DMS 273 treated with DMSO at 0.1 percent for 48 hours (cell line): ENCODE measurements around the gene BCL2L12.

Experiments
- DNase-seq: peaks from one replicate; lab custom pipeline; 2025; lab: John Stamatoyannopoulos, UW

BCL2L12 gene

DNA sequence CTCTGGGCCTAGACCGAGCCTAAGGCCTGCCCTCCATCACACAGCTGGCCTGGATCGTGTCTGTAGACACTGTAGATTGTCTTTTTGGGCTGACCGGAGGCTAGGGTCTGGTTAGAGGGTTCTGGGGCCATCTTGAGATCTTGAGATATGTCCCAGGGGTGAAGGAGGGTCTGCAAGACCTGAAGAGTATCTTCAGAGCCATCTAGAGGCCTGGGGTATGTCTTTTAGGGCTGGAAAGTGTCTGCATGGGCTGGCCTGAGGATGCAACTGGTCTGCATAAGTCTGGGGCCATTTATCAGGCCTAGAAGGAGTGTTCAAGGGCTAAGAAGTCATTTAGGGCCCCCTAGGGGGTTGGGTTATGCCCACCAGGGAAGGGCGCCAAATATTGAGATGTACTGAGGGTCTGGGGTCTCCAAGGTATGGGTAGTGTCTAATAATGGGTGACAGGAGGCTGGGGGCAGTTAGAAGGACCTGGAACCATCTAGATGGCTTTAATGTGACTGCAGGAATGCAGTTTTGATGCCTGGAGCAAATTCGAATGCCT, 23.2 kb upstream of the BCL2L12 start:
- DNase-seq = no peak

DNA sequence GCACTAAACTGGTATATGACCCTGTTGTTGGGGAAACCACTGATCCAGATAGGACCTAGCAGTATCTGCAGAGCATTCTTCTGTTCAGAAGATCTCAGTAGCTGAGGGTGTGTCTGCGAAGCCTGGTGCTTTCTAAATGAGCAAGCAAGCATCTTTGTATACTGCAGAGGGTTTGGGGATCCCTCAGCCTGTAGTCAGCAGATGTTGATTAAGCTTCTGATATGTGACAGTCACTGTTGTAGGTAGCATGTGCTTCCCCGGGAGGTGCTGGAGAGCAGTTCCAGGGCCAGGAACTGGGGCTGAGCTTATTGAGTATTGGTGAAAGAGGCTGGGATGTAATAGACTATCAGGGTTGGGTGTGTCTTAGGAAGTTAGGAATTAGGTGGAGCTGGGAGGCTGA, 22.3 kb upstream of the BCL2L12 start:
- DNase-seq = no peak

DNA sequence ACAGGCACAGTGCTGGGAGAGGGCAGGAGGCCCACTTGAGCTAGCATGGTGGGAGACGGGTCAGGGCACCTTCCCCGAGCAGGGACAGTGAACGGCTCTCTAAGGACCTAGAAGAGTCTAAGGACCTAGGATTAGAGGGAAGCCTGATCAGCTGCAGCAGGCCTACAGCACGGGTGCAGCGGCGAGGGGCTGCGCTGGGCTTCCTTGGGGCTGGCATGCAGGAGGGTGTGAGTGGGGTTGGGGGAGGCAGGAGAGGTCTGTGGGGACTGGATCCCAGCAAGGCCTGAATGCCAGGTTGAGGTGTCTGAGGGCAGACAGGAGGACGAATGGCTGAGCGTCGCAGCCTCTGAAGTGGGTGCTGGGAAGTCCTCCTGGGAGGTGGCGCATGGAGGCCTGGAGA, 20.1 kb upstream of the BCL2L12 start:
- DNase-seq = no peak

DNA sequence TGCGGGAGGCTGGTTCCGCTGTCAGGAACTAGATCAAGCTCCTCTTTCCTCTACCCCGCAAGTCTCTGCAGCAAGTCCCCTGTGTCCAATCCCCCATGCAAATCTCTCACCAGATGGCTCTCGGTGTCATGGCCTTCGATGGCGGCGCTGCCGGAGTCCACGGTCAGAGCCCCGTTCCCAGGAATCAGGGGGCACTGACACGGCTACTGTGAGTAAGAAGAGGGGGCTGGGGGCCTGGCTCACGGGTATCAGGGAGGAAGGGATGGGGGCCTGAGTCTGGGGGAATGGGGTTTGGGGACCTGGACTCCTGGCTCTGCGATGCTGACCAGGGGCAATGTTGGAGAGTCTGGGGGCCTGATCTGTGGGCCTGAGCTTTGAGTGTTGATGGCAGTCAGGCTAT, 19.7 kb upstream of the BCL2L12 start:
- DNase-seq = no peak

DNA sequence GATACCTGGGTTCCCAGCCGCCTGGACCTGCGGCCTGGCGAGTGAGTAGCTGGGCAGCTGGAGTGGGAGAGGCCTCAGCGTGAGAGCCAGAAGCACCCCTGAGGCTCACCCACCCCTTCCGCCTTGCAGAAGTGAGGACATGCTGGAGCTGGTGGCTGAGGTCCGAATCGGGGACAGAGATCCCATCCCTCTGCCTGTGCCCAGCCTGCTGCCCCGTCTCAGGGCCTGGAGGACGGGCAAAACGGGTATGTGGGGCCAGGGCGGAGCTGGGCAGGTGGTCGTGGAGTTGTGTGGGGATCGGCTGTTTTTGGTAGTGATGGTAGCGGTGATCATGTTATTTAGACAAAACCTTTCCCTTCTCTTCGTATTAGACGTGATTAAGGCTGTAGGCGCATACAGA, 19.1 kb upstream of the BCL2L12 start:
- no peak for DNase-seq

DNA sequence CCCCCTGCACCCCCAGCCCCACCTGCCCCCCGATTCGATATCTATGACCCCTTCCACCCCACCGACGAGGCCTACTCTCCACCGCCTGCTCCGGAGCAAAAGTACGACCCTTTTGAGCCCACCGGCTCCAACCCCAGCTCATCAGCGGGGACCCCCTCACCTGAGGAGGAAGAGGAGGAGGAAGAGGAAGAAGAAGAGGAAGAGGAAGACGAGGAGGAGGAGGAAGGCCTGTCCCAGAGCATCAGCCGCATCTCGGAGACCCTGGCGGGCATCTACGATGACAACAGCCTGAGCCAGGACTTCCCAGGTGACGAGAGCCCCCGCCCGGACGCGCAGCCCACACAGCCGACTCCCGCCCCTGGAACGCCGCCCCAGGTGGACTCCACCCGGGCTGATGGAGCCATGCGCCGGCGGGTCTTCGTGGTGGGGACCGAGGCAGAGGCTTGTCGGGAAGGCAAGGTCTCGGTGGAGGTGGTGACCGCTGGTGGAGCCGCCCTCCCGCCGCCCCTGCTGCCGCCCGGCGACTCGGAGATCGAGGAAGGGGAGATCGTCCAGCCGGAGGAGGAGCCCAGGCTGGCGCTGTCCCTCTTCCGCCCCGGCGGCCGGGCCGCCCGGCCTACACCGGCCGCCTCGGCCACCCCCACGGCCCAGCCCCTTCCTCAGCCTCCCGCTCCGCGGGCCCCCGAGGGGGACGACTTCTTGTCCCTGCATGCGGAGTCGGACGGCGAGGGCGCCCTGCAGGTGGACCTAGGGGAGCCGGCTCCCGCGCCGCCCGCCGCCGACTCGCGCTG, 14.5 kb upstream of the BCL2L12 start:
- DNase-seq = no peak

DNA sequence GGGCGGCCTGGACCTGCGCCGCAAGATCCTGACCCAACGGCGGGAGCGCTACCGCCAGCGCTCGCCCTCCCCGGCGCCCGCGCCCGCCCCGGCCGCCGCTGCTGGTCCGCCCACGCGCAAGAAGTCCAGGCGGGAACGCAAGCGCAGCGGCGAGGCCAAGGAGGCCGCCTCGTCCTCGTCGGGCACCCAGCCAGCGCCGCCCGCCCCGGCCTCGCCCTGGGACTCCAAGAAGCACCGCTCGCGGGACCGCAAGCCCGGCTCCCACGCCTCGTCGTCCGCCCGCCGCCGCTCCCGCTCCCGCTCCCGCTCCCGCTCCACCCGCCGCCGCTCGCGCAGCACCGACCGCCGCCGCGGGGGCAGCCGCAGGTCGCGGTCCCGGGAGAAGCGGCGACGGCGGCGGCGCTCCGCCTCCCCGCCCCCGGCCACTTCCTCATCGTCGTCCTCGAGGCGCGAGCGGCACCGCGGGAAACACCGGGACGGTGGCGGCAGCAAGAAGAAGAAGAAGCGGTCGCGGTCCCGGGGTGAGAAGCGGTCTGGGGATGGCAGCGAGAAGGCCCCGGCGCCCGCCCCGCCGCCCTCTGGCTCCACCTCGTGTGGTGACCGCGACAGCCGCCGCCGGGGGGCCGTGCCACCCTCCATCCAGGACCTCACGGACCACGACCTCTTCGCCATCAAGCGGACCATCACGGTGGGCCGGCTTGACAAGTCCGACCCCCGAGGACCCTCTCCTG, 13.7 kb upstream of the BCL2L12 start:
- DNase-seq = no peak

DNA sequence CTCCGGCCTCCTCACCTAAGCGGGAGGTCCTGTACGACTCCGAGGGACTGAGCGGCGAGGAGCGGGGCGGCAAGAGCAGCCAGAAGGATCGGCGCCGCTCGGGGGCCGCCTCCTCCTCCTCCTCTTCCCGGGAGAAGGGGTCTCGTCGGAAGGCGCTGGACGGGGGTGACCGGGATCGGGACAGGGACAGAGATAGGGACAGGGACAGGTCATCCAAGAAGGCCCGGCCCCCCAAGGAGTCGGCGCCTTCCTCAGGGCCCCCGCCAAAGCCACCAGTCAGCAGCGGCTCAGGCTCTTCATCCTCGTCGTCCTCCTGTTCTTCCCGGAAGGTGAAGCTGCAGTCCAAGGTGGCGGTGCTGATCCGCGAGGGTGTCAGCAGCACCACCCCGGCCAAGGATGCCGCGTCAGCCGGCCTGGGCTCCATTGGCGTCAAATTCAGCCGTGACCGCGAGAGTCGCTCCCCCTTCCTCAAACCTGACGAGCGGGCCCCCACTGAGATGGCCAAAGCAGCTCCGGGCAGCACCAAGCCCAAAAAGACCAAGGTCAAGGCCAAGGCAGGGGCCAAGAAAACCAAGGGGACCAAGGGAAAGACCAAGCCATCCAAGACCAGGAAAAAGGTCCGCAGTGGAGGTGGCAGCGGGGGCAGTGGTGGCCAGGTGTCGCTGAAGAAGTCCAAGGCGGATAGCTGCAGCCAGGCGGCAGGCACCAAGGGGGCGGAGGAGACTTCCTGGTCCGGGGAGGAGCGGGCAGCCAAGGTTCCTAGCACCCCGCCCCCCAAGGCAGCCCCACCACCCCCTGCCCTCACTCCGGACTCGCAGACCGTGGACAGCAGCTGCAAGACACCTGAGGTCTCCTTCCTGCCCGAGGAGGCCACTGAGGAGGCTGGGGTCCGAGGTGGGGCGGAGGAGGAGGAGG, 12.9 kb upstream of the BCL2L12 start:
- no peak for DNase-seq

DNA sequence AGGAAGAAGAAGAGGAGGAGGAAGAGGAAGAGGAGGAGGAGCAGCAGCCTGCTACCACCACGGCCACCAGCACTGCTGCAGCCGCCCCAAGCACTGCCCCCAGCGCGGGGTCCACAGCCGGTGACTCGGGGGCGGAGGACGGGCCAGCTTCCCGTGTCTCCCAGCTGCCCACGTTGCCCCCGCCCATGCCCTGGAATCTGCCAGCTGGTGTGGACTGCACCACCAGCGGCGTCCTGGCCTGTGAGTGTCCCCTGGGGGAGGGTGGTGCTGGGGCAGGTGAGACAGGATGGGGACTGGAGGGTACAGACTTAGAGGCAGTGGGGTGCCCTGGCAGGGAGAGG, 12.3 kb upstream of the BCL2L12 start:
- DNase-seq = no peak

DNA sequence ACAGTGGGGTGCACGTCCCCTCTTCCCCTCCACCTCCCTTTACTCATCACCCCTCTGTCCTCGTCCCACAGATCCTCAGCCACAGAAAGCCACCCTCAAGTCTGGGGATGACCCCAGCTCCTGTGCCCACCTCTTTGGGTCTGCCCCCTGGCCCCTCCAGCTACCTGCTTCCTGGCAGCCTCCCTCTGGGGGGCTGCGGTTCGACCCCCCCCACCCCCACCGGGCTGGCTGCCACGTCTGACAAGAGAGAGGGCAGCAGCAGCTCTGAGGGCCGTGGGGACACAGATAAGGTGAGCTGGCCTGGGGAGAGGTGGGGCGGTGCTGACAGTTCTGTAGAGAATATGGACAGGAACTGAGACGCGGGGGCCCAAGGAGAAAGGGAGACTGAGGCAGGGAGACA, 11.2 kb upstream of the BCL2L12 start:
- DNase-seq = no peak

DNA sequence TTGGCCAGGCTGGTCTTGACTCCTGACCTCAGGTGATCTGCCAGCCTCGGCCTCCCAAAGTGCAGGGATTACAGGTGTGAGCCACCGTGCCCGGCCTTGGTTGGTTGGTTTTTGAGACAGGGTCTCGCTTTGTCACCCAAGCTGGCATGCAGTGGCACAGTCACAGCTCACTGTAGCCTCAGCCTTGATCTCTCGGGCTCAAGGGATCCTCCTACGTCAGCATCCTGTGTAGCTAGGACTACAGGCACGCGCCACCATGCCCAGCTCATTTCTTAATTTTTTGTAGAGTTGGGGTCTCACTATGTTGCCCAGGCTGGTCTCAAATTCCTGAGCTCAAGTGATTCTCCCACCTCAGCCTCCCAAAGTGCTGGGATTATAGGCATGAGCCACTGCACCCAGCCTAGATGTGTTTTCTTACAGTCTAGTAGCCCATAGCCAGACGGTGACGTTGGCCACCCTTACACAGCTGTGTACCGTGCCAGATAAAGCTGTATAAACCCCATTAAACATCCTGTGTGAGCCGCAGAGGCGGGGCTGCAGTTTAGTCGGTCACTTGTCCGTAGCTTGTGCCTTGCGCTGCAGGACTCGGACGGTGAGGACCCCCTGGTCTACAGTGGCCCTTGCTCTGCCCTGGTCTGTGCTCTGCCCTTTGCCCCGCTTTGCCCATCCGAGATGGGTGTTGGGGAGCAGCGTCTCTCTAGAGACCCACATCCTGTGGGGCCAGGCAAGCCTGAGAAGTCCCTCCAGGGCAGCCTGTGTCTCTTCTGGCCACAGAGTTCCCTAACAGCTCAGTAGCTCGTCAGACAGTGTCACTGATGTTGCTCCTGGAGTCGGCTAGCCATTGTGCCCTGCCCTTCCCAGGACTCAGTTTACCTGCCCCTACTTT, 9.9 kb upstream of the BCL2L12 start:
- no peak for DNase-seq

DNA sequence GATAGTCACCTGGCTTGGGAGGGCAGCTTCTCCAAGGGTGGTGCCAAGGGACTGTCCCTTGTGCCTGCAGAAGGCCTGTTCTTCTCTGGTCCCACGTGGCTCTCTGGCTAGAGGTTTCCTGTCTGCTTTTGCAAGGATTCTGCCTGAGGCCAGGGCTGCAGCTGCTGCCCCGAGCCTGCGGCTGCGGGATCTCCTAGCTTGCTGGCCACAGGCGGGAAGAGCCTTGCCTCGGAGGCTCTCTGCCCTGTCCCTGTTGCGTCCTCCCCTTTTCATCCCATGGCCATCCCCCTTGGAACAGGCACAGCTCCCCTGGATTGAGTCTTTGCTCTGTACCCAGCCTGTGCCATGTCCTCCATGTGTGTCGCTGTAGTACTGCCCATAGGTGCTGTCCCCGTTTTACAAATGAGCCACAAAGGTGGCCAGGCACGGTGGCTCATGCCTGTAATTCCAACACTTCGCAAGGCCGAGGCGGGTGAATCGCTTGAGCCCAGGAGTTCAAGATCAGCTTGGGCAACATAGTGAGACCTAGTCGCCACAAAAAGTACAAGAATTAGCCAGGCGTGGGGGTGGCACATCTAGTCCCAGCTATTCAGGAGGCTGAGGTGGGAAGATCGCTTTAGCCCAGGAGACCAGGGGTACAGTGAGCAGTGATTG, 9.2 kb upstream of the BCL2L12 start:
- no peak for DNase-seq

DNA sequence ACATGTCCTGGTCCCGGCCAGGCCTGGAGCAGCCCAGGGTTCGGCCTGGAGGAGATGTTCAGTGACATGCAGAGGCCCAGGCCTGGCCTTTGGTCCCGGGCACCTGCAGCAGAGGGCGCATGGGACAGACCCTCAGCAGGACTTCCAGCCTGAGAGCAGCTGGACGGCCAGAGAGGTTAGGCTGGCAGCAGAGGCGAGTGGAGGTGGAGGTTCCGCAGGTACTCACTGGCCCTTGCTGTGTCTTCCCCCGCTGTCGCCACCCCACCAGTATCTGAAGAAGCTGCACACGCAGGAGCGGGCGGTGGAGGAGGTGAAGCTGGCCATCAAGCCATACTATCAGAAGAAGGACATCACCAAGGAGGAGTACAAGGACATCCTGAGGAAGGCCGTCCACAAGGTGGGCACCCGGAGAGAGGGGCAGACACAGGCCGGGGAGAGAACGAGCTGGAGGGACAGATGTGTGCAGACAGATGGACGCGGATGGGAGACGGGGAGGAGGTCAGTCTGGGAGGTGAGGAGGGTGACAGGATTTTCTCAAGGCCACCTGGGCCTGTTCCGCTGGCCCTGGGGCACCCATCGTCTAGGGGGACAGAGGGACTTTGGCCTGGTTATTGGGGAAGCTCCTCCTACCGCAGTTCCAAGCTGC, 8.1 kb upstream of the BCL2L12 start:
- DNase-seq = no peak

DNA sequence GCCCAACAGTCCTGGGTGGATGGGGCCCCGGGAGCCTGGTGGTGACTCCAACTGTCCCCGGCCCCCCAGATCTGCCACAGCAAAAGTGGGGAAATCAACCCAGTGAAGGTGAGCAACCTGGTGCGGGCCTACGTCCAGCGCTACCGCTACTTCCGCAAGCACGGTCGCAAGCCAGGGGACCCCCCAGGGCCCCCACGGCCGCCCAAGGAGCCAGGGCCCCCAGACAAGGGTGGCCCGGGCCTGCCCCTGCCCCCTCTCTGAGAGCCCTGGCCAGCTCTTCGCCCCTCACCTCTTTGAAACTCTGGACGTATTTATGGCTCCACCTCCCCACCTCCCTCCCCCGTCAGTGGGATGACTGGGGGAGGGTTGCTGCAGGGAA, 7.6 kb upstream of the BCL2L12 start:
- DNase-seq = no peak

DNA sequence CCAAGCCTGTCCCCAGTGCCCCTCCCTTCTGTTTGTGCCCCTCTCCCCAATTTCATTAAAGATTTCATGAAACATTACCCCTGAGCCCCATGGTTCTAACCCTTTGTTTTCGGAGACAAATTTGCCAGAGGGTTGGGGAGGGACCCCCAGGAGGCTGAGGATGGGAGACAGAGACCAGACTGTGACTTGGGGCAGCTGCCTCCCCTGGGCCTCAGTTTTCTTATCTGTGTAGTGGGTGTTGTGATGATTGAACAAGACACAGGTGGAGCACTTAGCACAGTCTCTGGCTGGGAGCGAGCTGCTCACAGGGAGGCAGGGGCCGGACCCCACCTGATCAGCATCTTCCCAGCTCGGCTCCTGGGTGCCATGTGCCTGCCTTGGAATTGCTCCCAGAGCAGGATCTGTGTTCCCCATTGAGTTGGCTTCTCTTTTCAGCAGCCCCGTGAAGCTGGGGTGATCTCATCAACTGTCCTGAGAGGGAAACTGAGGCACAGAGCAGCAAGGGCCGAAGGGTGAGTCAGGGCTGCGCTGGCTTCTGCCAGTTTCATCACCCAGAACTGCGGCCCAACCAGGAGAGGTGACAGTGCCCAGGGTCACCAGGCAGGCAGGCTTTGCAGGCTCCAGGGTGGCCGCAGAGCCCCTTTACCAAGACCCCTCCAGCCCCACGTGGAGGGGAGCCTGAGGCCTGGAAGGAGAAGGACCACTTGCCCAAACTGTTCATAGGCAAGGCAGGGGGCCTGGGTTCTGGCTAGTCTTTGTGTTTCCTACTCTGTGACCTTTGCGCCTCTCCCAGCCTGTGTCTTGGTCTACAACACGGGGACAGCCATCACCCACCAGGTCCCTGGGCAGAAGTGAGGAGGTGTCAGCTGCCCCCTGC, 6.9 kb upstream of the BCL2L12 start:
- no peak for DNase-seq

DNA sequence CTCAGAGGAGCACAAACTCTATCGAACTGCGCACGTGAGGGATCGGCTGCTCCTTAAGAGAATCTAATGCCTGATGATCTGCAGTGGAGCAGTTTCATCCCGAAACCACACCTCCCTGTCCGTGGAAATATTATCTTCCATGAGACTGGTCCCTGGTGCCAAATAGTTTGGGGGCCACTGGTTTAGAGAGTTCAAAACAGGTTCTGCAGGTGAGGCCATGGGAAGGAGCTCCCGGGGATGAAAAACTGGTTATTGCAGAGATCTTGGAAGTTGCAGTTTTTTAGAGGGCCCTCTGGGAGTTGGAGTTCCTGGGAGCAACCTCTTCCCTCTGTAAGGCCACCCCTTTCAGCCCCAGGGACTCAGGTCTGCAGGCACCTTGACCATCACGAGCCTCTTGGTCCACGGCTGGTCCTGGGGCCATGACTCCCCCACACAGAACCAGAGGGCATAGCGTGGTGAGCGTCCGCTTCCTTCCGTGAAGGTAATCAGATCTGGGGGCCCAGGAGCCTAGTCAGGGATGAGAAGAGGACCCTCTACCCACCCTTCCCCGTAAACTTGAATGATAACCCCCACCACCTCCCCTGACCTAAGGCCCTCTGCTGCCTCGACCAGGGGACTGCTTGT, 5.3 kb upstream of the BCL2L12 start:
- no peak for DNase-seq

DNA sequence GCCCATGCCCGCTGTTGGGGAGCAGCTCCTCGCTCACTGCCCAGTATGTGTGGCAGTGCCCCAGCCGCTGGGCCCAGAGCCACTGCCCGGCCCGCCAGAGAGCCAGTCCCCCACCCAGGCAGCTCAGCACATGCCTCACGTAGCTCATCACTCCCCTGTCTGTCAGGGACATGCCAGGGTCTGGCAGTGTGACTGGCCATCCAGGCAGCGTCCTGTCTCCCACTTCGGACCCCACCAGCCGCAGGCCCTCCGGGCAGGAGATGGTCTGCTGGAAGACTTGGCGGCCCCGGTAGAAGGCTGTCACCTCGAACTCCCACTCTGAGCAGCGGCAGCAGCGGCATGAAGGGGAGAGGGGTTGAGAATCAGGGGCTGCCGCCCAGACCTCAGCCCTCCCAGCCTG, 3.7 kb upstream of the BCL2L12 start:
- no peak for DNase-seq

DNA sequence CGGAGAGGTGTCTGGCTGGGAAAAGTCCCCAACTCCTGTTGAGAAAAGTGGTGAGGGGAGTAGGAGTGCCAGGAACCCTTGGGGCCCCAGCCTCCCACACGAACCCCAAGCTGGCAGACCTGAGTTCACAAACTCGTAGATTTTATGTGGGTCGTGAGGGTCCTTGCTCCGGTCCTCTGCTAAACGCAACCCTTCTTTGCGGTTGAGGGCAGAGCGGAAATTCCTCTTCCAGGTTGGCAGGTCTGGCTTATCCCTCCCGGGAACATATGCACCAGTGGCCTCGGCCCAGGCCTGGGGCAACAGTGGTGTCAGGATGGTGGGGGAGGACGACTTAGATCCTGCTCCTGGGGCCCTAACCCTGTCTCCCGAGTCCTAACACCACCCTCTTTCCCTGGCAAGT, 2.5 kb upstream of the BCL2L12 start:
- no peak for DNase-seq
